Islet precursor cell (in vitro differentiated cells): ENCODE data around the gene DNAJC8.

Source experiments
- DNase-seq: peaks from one replicate; pipeline ENCODE4 v3.0.0-alpha.2; 2018

Gene DNAJC8

DNA sequence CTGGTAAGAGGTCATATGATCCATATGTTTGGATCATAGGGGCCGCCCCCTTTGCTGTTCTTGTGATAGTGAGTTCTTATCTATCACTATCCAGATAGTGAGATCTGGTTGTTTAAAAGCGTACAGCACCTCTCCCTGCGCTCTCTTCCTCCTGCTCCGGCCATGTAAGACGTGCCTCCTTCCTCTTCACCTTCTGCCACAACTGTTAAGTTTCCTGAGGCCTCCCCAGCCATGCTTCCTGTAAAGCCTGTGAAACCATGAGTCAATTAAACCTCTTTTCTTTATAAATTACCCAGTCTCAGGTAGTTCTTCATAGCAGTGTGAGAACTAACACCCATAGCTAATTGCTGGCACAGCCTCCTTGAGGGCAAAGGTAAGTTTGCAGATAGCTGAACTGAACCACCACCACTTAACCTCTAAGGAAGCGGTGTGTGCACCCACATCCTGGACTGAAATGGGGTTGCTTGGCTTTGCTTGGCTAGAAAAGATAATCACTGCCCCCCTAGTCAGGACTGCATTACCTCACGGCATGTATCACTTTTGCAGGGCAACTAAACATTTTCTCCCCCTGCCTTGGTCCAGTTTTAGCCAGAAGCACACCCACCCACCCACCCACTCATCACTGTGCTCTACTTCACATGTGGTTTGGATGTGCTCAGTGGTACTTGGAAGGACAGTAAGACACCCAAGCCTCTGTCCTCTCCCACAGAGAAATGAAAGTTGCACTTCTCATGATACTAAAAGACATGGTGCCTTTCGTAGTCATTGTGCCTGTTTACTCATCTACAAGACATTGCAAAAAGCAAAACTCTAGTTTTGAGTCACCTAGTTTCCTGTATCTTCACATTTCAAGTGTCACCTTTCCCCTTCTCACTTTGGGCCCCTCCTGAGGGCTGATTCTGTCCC lies 33.2 kb downstream of the DNAJC8 start:
- no peak for DNase-seq

DNA sequence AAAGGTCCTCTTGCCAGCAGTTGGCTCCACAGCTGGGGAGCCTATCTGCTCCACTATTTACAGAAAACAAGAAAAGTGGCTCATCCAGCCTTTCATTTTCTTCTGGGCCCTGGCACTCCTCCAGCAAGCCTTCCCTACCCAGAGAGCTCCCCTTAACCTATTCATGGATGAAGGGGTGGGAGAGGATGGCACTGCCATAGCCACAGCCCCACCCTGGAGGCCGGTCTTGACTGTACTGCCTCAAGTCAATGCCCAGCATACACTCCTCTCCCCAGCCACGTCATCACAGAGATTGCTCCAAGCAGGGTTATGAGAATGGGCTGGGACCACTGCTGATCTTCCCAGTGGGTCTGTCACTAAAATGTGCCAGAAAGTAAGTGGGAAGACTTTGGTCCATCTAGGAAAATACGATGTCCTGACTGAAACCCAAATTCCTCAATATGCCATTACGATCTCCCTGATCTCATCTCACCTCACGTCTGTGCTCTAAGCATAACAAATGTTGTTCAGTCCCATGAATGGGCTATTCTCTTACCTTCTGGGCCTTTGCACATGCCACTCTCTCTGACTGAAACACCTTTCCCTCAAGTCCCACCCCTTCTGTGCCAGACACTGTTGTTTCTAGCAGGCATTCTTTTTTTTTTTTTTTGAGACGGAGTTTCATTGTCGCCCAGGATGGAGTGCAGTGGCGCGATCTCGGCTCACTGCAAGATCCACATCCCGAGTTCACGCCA lies 35.0 kb downstream of the DNAJC8 start:
- no peak for DNase-seq

DNA sequence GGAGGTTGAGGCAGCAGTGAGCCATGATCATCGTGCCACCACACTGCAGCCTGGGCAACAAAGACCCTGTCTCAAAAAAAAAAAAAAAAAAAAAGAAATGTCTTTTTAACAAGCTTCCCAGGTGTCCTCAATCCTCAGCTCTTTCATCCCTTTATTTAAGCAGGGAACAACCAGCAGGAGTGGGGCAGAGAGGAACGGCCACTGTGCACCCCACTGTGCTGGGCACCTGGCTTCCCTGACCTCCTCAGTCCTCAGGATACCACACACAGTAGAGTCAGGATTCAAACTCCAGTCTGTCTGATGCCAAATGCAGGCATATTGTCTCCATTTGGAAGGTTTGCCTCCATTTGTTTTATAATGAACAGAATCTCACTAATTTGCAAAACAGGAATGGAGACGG lies 36.5 kb downstream of the DNAJC8 start:
- peak; percentile 23 for DNase-seq

DNA sequence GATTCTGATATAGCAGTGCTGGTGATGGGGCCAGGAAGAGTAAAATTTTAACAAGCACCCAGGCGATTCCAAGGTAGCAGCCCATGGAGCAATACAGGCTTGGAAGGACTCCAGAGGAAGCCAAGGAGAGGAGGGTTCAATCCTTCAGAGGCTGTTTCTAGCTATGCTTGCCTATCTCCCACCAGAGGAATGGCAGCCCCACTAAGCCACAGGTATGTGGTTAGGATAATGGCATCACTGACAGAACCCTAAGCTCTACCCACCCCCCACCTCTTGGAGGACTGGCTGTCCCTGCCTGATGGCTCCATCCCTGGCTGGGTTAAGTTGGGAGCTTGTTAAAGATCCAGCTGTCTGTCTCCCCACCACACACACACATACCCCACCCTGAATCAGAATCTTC lies 37.0 kb downstream of the DNAJC8 start:
- peak; percentile 78 for DNase-seq

DNA sequence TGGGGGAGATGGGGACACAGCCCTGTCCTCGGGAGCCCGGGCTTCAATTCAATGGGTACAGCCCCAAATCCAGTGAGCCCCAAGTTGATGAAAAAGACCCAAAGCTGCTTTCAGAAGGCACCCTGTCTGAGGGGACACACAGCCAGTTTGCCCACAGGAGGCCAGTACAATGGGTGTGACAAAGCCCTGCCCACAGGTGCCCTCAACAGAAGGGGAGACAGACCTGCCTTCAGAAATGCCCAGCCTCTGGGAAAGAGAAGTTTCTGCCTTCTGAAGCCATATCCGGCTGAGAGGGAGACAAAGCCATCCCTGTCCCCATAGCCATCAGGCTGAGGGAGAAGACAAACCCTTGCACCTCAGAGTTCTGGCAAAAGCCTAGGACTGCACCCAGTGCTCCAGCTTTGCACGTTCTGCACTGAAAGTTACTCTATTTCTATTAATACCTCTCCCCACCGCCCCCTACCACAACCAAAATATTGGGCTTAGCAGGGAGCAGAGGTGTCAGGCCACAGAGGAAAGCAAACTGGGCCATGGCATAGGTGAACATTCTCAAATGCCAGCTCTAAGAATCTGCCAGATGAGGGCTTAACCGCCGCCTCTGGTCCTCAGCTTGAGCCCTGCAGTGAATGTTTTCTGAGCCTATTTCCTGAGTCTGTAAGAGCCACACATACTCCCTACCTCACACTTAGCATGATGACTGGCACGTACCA lies 38.3 kb downstream of the DNAJC8 start:
- peak; percentile 37 for DNase-seq

DNA sequence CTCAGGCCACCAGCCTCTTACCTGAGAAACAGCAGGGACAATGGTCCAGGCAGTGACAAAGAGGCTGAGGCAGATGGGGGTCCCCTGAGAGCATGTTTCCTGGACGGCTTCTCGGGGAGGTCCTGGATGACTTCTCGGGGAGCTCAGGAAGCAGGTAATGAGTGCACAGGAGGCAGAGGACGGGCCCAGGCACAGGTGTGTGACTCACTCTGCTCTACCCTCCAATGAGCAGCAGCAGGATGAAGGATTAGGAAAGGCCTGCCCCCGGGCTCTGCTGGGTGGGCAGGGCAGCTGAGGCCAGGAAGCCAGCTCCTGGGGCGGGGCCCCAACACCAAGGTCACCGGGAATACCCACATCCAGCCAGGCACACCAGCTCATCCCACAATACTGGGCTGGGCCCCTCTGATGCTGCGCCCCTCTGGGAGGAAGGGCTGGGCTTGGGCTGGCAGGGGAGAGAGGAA lies 39.1 kb downstream of the DNAJC8 start:
- peak; percentile 91 for DNase-seq

DNA sequence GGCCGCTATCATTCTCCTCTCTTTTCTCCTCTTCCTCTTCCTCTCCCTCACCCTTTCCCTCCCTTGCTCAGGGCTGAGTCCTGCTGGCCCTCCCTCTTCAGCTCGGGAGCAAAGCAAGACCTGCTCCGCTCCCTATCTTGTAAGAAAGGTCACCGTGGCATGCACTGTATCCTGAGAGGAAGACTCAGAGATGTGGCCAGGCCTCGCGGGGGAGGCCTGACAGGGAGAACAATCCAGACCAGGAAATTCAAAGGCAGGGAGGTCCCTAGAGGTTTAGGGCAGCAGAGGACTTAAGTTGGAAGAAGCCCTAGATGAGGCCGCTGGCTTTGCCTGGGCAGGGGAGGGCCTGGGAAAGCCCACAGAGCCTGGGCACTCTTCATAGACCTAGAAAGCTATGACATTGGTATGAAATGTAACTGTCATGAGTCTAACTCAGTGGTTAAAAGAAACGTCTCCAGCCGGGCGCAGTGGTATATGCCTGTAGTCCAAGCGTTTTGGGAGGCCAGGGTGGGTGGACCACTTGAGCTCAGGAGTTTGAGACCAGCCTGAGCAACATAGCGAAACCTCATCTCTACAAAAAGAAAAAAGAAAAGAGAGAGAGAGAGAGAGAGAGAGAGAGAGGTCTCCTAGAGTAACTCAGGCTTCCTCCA lies 41.7 kb downstream of the DNAJC8 start:
- DNase-seq: no peak

DNA sequence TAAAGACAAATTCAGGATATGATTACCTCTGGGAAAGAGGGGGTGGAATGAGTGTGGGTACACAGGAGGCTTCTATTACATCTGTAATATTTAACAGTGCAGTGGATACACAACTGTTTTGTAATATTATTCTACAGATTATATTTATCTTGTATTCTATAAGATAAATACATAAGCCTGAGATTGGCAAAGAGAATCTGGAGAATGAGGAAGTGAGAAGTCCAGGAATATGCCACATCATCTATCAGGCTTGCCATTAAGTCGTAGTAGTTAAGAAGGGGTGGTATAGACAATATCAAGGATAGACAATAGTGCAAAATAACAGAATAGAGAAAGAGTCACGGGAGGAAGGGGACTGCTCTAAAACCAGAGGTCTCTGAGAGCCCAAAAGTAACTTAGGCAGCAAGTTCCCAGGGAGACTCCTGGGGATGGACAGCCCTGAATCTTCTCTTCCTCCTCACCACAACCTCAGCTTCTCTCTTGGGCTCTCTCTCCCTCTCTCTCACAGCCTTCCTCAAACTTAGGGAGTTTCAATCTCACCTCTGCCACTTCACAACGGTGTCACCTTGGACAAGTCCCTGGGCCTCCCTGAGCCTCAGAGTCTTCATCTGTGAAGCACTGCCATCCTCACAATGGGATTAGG lies 42.4 kb downstream of the DNAJC8 start:
- peak; percentile 15 for DNase-seq

DNA sequence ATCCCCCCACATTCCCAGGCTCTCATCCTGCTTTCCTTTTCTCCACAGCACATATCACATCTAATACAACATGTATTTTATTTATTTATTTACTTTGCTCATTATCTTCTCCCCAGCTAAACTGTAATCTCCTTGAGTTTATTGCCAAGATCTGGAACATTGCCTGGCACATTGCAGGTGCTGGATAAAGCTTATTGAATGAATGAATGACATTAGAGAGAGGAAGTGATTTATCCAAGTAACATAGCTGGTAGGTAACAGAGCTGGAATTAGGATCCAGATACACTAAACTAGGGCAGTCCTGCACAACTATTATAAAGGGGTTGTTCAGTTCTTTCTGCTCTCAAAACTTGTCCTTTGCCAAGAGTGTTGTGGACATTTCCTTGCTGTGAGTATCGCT lies 47.8 kb downstream of the DNAJC8 start:
- no peak for DNase-seq

DNA sequence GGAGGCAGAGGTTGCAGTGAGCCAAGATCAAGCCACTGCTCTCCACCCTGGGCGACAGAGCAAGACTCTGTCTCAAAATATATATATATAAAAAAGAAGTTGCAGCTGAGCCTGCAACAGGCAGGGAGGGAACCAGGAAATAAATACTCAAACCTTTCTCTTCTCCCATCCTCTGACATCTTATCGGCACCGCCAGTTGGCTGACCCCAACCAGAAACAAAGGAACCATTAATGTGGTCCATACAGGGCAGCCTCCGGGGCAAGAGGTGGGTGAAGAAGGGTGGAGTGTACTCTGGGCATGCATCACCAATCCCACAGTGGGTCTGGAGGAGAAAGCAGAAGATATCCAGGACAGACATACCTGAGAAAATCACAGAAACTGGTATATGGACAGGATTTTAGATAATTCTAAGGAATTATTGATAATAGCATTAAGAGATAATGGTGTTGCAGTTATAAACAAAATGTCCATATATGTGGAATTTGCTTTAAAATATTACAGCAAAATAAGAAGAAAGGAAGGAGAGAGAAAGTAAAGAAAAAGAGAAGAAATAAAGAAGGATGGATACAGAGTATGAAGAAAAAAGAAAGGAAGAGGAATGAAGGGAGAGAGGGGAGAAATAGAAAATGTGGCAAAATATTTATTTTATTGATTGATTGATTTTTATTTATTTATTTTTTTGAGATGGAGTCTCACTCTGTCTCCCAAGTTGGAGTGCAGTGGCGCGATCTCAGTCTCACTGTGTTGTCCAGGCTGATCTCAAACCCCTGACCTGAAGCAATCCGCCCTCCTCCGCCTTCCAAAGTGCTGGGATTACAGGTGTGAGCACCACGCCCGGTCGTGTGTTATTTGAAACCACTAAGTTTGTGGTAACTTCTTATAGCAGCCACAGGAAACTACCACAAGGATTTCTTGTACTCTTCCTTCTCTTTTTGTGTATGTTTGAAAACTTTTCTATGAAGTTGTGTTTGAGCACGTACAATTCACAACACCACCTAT lies 52.2 kb downstream of the DNAJC8 start:
- DNase-seq: no peak

DNA sequence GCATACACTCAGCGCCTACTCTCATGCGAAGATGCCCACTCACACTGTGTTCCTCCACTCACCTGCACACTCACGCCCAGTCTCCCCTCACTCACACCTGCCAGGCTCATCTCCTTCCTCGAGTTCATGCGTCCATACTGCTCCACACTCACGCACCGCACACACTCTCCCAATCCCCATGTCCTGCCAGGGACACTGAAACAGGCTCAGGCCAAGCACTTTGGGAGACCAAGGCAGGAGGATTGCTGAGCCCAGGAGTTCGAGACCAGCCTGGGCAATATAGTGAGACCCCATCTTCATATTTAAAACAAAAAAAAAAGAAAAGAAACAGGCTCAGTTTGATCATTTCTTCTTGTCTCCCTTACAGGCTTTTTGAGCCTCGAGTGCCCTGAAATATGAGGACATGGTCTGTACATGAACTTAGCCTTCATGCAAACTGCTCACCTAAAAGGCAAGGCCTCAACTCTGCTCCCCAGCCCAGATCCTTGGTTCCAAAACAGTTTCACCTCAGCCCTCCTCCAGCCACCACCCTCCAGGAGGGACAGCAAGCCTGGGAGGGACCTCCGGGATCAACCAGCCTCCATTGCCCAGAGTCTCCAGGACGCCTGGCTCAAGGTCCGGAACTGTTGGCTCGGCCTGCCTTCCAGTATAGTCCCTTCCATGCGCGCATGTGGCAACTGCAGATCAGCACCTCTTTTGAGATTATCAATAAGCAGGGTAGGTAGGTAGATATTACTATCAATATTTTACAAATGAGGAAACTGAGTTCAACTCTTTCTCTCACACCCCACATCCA lies 53.9 kb downstream of the DNAJC8 start:
- no peak for DNase-seq

DNA sequence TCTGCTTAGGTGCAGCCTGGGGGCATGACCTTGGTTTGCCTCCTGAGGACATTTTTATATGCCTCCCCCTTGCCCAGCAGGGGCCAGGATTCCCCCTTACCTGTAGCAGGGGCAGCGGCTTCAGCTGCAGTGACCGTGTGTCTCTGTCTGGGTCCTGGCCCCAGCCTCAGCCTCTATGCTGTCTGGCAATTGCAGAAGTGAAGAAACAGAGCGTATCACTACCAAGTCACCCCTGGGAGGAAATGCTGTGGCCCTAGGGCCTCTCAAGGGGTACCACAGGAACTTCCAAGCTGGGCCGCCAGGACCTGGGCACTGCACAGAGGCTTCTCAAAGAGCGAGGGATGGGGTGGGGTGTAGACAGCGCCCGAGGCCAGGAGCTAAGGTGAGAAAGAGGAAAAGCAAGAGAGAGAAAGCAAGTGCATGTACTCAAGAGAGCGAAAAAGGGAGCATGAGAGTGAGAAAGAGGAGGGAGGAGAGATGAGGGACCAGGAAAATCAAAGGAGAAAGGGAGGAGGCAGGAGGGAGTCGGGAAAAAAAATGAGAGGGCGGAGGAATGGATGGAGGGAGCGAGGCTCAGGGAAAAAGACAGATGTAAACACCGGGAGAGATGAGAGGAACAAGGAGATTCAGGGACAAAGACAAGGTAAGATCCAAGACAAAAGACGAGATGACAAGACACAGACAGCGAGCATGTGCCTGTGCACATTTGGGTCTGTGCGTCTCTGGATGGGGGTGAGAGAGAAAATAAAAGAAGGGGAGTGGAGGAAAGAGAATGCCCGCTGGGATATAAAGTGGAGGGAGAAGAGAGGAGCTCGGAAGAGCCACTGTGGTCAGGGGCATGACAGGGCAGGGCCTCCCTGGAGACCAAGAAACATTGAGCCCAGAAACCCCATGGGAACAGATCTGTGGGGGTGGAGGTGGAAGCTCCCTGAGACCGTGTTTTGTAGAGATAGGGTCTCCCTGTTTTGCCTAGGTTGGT lies 56.0 kb downstream of the DNAJC8 start, which contains the start of gene PTAFR:
Gene PTAFR, minus strand, starts transcription at position 199 of the 979 bp plus-strand sequence. CDS start 25,669 bp downstream, outside the sequence.
- DNase-seq: no peak

DNA sequence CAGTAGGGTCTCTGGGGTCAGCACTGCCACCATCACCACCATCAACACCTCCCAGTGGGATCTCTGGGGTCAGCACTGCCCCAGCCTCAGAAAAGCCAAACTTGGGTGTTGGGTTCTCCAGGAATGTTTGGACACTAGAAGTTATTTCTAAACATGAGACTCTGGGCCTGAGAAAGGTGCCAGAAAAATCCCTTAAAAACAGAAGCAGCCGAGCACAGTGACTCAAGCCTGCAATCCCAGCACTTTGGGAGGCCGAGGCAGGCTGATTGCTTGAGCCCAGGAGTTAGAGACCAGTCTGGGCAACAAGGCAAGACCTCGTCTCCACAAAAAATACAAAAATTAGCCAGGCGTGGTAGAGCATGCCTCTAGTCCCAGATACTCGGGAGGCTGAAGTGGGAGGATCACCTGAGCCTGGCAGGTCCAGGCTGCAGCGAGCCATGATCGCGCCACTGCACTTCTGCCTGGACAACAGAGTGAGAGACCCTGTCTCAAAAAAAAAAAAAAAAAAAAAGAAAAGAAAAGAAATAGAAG lies 56.8 kb downstream of the DNAJC8 start:
- DNase-seq: no peak

DNA sequence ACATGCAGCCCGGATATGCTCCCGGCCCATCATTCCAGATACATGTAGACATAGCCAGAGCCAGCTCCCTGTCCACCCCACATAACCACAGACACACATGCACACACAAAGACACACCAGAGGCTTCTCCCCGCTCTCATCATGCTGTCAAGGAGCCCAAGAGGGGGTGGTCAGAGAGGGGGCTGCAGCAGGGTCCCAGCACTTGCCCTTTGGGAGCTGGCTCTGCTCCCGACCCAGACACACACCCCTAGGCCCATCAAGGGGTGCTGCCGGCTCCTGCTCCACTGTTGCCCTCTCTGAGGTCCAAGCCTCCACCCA lies 58.9 kb downstream of the DNAJC8 start:
- DNase-seq: no peak

DNA sequence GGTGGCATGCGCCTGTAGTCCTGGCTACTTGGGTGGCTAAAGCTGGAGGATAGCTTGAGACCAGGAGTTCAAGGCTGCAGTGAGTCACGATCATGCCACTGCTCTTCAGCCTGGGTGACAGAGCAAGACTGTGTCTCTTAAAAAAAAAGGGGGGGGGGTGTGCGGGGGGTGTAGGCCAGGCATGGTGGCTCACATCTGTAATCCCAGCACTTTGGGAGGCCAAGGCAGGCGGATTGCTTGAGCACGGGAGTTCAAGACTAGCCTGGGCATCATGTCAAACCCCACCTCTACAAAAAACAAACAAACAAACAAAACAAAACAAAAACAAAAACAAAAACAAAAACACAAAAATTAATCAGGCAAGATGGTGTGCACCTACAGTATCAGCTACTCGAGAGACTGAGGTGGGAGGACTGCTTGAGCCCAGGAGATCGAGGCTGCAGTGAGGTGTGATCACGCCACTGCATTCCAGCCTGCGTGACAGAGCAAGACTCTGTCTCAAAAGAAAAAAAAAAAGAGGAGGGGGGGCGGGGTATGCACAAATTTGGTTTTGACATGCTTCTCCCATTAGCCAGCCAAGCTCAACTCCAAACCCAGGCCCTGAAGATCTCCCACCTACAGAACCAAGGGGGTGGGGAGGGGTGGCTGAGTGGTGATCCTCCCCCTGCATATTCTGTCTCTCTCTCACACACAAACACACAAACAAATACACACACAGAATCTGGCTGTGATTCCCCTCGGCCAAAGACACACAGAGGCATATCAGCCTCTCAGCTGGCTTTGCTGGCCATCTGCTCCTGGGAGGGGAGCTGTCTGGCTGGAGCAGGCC lies 59.5 kb downstream of the DNAJC8 start:
- DNase-seq: peak; percentile 71

DNA sequence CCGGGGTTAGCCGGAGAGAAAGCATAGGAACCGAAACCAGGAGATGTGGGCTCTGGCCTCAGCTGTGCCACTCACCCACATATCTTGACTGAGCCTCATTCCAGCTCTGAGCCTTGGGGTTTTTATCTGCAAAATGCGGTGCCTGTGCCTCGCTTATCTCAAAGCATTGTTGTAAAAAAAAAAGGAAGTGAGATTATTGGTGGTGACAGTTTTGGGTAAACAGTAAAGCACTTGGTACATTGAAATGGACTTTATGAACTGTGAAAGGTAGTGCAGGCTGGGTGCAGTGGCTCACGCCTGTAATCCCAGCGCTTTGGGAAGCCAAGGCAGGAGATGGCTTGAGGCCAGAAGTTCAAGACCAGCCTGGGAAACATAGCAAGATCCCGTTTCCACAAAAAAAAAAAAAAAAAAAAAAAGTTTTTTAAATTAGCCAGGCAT lies 60.1 kb downstream of the DNAJC8 start:
- no peak for DNase-seq

DNA sequence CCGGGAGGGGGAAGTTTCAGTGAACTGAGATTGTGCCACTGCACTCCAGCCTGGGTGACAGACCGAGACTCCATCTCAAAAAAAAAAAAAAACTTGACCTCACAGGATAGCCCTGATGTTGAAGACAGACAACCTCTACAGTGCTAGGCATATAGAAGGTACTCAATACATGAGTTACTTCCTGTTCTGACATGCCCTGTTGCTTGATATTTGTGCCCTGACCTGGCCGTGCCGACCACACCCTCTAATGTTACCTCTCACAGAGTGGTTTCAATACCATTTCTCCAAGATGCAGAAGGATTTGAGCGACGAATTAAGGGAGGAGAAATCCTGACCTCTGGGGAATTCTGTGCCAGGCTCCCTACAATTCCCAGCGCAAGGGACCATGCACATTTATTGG lies 61.6 kb downstream of the DNAJC8 start:
- no peak for DNase-seq
